GM13977 (cell line): ENCODE data around the gene TTC33.
"Not testable (repeated sequence)": the region's sequence is repeated elsewhere in the genome, so short reads cannot be mapped to it uniquely, and the experiment has no call there.

Experiments used
- DNase-seq: peaks from one replicate; pipeline ENCODE4 v3.0.0; 2012; ENCODE audit warnings: low spot score
- in situ Hi-C: fragments of 300-500 bp; cut with MboI; formaldehyde crosslinking; loops from one replicate; pipeline ENCODE4 v1.12.0; 2022; ENCODE audit warnings: low sequenced_read_pairs, low pct_unique_long_range_greater_than_20kb, mixed read lengths, inconsistent platforms; ENCODE audit not compliant: unreplicated experiment
- TF ChIP-seq, protein P1 (sequence below): IDR thresholded peaks from 2 replicates; pipeline ENCODE4 v1.5.1; 2012; ENCODE audit warnings: mild to moderate bottlenecking, control low read depth; ENCODE audit not compliant: insufficient read depth; ENCODE audit errors: extremely low read depth, missing control alignments

TTC33 gene

DNA sequence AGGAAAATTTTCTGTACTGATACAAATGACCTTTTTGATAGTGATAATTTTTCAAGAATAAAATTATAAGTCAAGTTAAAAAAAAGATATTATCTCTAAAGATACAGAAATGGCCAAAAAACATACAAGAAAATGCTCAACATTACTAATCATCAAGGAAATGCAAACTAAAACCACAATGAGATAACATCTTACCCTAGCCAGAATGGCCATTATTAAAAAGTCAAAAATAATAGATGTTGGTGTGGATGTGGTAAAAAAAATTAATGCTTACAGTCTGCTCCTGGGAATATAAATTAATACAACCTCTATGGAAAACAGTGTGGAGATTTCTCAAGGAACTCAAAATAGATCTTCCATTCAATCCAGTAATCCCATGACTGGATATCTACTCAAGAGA lies 99.0 kb downstream of the TTC33 start:
- TF ChIP-seq, protein P1, sequence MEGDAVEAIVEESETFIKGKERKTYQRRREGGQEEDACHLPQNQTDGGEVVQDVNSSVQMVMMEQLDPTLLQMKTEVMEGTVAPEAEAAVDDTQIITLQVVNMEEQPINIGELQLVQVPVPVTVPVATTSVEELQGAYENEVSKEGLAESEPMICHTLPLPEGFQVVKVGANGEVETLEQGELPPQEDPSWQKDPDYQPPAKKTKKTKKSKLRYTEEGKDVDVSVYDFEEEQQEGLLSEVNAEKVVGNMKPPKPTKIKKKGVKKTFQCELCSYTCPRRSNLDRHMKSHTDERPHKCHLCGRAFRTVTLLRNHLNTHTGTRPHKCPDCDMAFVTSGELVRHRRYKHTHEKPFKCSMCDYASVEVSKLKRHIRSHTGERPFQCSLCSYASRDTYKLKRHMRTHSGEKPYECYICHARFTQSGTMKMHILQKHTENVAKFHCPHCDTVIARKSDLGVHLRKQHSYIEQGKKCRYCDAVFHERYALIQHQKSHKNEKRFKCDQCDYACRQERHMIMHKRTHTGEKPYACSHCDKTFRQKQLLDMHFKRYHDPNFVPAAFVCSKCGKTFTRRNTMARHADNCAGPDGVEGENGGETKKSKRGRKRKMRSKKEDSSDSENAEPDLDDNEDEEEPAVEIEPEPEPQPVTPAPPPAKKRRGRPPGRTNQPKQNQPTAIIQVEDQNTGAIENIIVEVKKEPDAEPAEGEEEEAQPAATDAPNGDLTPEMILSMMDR, result no peak
- no peak for DNase-seq
- in situ Hi-C loops, result no loop called here

DNA sequence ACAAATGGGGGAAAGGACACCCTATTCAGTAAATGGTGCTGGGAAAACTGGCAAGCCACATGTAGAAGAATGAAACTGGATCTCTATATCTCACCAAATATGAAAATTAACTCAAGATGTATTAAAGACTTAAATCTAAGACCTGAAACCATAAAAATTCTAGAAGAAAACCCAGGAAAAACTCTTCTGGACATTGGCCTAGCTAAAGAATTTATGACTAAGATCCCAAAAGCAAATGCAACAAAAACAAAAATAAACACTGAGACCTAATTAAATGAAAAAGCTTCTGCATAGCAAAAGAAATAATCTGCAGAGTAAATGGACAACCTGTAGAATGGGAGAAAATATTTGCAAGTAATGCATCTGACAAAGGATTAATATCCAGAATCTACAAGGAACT lies 99.7 kb downstream of the TTC33 start:
- in situ Hi-C loops, DNase-seq: not testable (repeated sequence)

DNA sequence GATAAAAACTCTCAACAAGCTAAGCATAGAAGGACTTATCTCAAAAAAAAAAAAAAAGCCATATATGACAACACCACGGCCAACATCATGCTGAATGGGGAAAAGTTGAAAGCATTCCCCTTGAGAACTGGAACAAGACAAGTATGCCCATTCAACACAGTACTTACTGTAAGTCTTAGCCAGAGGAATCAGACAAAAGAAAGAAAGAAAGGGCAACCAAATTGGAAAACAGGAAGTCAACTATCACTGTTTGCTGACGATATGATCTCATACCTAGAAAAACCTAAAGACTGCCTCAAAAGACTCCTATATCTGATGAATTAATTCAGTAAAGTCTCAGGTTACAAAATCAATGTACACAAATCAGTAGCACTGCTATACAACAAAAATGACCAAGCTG lies 100.6 kb downstream of the TTC33 start:
- in situ Hi-C loops, result no loop called here
- DNase-seq, result no peak
- TF ChIP-seq, protein P1, result no peak

DNA sequence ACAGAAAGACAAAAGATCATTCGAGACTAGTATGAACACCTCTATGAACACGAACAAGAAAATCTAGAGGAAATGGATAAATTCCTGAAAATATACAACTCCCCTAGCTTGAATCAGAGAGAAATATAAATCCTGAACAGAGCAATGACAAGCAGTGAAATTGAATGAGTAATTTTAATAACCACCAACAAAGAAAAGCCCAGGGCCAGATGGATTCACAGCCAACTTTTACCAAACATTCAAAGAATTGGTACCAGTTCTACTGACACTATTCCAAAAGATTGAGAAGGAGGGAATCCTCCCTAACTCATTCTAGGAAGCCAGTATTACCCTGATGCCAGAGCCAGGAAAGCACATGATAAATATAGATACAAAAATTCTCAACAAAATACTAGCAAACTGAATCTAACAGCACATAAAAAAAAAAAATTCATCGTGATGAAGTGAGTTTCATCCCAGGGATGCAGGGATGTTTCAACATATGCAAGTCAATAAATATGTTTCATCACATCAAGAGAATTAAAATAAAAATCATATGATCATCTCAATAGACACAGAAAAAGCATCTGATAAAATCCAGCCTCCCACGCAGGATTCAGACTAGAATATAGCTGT lies 101.3 kb downstream of the TTC33 start:
- DNase-seq, result no peak
- in situ Hi-C loops, result no loop called here
- TF ChIP-seq, protein P1, result no peak

DNA sequence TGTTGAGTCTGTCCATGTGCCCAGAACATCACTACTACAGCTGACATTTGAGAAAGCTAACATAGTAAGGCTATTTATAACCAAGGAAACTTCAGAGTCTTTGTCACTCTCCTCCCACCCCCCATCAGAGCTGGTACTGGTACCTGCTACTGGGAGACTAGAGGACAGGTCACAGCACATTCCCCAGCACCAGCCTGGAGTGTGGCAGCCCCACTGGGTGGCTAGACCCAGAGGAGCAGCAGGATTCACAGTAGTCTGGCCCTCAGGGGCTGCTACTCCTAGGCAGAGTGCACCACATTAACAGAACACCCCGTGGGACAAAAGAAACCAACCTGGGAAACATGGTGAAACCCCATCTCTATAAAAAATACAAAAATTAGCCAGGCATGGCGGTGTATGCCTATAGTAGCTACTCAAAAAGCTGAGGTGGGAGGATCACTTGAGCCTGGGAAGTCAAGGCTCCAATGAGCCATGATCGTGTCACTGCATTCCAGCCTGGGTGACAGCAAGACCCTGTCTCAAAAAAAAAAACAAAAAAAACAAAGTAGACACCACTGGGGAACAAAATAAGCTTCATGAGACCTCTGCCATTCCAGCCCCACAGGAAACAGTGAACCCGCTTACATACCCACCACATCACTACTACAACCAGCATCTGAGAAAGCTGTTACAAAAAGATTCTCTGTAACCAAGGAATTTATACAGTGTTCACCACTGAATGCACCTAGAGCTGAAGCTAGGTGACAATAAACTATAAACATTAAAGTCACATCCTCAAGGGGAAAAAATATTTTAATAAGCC lies 102.3 kb downstream of the TTC33 start:
- in situ Hi-C loops, result no loop called here
- TF ChIP-seq, protein P1, result no peak
- DNase-seq, result no peak

DNA sequence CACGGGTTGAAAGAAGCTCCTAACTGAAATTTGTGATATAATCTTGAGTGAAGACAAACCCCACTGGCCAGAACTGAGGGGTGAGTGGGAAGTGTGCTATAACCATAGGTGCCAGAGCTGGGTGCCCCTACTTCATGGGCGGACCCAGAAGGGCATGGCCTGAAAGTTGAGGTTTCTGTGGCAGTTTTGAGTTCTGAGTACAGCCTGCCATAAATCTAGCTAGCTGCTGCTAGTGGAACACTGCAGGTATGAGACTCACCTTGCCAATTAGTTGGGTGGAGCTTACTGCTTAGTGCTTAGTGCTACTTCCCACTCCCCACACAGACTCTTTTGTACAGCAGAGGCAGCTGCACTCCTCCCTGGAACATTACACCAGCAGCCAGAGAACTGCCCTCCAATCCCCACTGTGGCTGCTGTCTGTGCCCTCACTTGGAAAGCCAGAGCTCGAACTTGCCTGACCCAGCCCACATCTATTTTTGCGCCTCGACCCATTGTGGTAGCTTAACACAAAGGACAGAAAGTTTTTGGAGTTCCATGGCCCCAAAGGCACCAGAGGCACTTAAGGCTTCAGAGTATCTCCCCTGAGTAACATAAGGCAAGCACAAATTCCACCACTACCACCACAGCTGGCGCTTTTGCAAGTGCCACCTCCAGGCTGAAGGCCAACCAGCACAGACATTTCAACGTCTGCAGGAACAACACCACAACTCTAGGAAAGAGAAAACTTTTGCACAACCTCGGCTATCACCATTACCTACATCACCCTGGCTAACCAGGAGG lies 103.1 kb downstream of the TTC33 start:
- in situ Hi-C loops, result no loop called here
- TF ChIP-seq, protein P1, result no peak
- DNase-seq, result no peak

DNA sequence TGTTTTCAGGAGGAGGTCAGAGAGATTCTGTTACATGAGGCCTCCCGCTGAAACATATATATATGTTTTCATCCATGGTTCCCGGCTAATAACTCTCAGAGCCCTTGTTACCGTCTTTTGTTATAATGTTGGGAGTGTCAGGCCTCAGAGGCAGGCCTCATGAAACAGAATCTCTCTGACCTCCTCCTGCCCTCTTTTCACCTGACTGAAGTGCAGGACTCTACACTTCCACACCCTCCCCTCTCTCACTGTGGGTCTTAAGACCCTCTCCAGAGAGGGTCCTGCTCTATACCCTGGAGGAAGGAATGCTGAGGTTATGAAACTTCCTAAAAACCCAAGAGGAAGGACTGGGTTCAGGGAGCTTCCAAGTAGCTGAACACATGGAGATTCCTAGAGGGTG lies 104.6 kb downstream of the TTC33 start:
- in situ Hi-C loops, result no loop called here
- DNase-seq, result no peak
- TF ChIP-seq, protein P1, result no peak
